ENCODE data around the gene LRRC32. TPM values are rescaled to one million over a fixed set of nuclear protein-coding genes. Genes with fewer than 3 reads are reported as not detected.

Gene LRRC32
- total RNA-seq, 1 experiment from 2014 or later, result 0.46 TPM

DNA sequence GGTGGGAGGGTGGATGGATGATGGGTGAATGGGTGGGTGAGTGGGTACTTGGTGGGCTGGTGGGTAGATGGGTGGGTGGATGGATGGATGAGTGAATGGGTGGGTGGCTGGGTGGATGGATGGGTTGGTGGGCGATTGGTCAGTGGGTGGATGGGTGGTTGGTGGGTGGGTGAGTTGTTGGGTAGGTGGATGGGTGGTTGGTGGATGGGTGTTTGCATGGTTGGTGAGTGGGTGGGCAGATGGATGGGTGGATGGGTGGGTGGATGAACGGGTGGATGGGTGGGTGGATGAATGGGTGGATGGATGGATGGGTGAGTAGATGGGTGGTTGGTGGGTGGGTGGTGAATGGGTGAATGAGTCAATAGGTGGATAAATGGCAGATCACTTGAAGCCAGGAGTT is 43.0 kb upstream of the LRRC32 start:
- H3K79me2 ChIP-seq (ENCODE audit: insufficient read depth, low read length), result no peaks in the 10 kb centered on the region
- H2BK12ac ChIP-seq (ENCODE audit: insufficient read length, low read depth, low read length), result no peak overlapping the region
- H3K4me1 ChIP-seq (ENCODE audit: insufficient read depth, low read length), result no peaks in the 10 kb centered on the region
- no peak overlapping the region for H2BK5ac ChIP-seq (ENCODE audit: insufficient read length, low read length)
- H3K27ac ChIP-seq (ENCODE audit: insufficient read length, low read depth, low read length), result no peak overlapping the region
- H3T11ph ChIP-seq (ENCODE audit: low read length), result no peak overlapping the region
- Mint-ChIP-seq H3K36me3 (ENCODE audit: insufficient read depth in 1 of 3, low read depth in 3 of 3) (no peaks in the 10 kb centered on the region), H3K27ac (no peak overlapping the region), H3K4me3 (no peak overlapping the region), H3K27me3 (ENCODE audit: low read depth) (peaks cover 1% of the 10 kb centered on the region; the same call in 1 of the 2 replicates), H3K9me3 (no peaks in the 10 kb centered on the region), H3K4me1 (no peaks in the 10 kb centered on the region; a peak in 1 of 4 replicates)
- no peak overlapping the region for H3K4me2 ChIP-seq (ENCODE audit: insufficient read depth, insufficient read length, low read length)
- no peak overlapping the region for H2AK5ac ChIP-seq (ENCODE audit: insufficient read length, low read length)
- no peak overlapping the region for H4K8ac ChIP-seq (replicated peaks; ENCODE audit: insufficient read length, low read depth, low read length)
- TF ChIP-seq, protein P1, sequence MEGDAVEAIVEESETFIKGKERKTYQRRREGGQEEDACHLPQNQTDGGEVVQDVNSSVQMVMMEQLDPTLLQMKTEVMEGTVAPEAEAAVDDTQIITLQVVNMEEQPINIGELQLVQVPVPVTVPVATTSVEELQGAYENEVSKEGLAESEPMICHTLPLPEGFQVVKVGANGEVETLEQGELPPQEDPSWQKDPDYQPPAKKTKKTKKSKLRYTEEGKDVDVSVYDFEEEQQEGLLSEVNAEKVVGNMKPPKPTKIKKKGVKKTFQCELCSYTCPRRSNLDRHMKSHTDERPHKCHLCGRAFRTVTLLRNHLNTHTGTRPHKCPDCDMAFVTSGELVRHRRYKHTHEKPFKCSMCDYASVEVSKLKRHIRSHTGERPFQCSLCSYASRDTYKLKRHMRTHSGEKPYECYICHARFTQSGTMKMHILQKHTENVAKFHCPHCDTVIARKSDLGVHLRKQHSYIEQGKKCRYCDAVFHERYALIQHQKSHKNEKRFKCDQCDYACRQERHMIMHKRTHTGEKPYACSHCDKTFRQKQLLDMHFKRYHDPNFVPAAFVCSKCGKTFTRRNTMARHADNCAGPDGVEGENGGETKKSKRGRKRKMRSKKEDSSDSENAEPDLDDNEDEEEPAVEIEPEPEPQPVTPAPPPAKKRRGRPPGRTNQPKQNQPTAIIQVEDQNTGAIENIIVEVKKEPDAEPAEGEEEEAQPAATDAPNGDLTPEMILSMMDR (conservative IDR thresholded peaks at IDR 0.05), result no peak
- no peak overlapping the region for H2BK15ac ChIP-seq (ENCODE audit: low read depth, low read length)
- H2BK120ac ChIP-seq (ENCODE audit: low read depth, low read length, poor library complexity, severe bottlenecking), result no peak overlapping the region
- no peaks in the 10 kb centered on the region for H4K20me1 ChIP-seq (ENCODE audit: control insufficient read depth, insufficient read depth, insufficient read length)
- no peak overlapping the region for H4K91ac ChIP-seq (ENCODE audit: insufficient read length, low read depth, low read length)
- H2BK20ac ChIP-seq (ENCODE audit: low read depth, low read length, poor library complexity, severe bottlenecking), result no peak overlapping the region
- H3K14ac ChIP-seq (ENCODE audit: insufficient read depth, low read length), result no peak overlapping the region
- H3K18ac ChIP-seq (ENCODE audit: insufficient read length, low read depth, low read length), result no peak overlapping the region
- no peak overlapping the region for H3K23ac ChIP-seq (ENCODE audit: insufficient read length, low read depth, low read length)
- no peaks in the 10 kb centered on the region for H3K79me1 ChIP-seq (ENCODE audit: insufficient read depth, low read depth, low read length, poor library complexity, severe bottlenecking)
- WGBS (ENCODE audit: extremely low coverage, insufficient read length, low lambda C conversion rate), result no CpG with 5 or more reads among the region's 2 CpGs
- H3K56ac ChIP-seq (ENCODE audit: insufficient read length, low read depth, low read length), result no peak overlapping the region
- no peak overlapping the region for H3K4ac ChIP-seq (ENCODE audit: low read depth, low read length)
- no peak overlapping the region for H3K9ac ChIP-seq (ENCODE audit: extremely low read depth, insufficient read length, low read length)
- no peaks in the 10 kb centered on the region for H3K23me2 ChIP-seq (ENCODE audit: insufficient read length, low read depth, low read length, poor library complexity, severe bottlenecking)
- no peaks in the 10 kb centered on the region for H3K9me3 ChIP-seq (ENCODE audit: control insufficient read depth, low read depth, low read length)
- DNase-seq, result no peak
- H4K5ac ChIP-seq (ENCODE audit: insufficient read length, low read depth, low read length), result no peak overlapping the region
- no peaks in the 10 kb centered on the region for H3K27me3 ChIP-seq (ENCODE audit: insufficient read depth, low read length)
- H2AFZ ChIP-seq (ENCODE audit: low read length), result no peak overlapping the region

All from H9 (cell line).